ENCODE results near the gene CHAT.

GRCh38 chr10:49618821-49619220 lies 5.0 kb downstream of the CHAT start:
- TF ChIP-seq SMC3 (IDR thresholded peaks at IDR 0.05) (no peak), USF2 (IDR thresholded peaks at IDR 0.05) (no peak), RNF2 (IDR thresholded peaks at IDR 0.05; ENCODE audit: borderline replicate concordance, low read depth) (no peak), CTCF (IDR thresholded peaks at IDR 0.05) (no peak), POLR2A (IDR thresholded peaks at IDR 0.05; ENCODE audit: low read length) (no peak), RCOR1 (IDR thresholded peaks at IDR 0.05; ENCODE audit: low read depth, low read length) (no peak), EP300 (IDR thresholded peaks at IDR 0.05) (no peak), ZNF302 (CRISPR knock-in tag; IDR thresholded peaks at IDR 0.05) (no peak), CEBPB (IDR thresholded peaks at IDR 0.05) (no peak), JUNB (IDR thresholded peaks at IDR 0.05) (no peak)

Data from A549 (cell line).